Measurements from ENCODE around the gene FOXP1. TPM values are rescaled to one million over a fixed set of nuclear protein-coding genes. Genes with fewer than 3 reads are reported as not detected.

The FOXP1 gene
- total and polyA plus RNA-seq, 8 donors: 13.4 to 74.1 (median 44.1) TPM

DNA sequence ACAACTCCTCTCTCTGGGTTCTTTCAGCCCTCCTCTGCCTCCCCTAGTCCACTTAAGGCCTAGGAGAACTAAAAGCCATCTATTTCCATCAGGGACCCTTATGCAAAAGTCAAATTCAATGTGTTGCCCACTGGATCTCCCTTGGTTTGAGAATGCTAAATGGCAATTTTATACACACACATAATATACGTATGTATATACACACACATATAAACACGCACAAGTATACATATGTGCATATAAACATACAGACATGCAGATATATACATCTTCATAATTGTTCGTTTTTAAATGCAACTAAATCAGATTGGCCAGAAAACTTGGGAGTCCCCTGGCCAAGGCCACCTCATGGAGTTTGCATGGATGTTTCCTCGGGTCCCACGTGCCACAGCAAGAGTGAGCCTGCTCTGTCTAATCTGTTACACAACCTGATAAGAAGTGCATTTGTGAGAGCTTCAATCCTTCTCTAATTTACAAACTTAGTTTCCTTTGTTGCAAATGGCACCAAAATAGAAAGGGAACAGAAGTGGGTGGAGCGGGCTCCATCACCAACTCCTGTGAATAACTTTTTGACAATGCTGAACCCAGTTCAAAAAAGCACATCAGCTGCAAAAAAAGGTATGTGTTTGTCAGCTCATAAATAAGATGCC is 84.2 kb downstream of the FOXP1 start:
- Histone ChIP-seq H3K4me1 (peaks cover 7 to 12% (median 9%) of the 10 kb centered on the region in 3 donors), H3K27me3 (no peaks in the 10 kb centered on the region), H3K36me3 (no peaks in the 10 kb centered on the region), H3K9me3 (no peaks in the 10 kb centered on the region), H3K27ac (no peak overlapping the region), H3K4me3 (no peak overlapping the region)
- 80 to 81% methylated on average over 6 of the region's 6 CpGs for WGBS, 2 donors
- no peak for ATAC-seq
- intact Hi-C loops (cut with DNase I): no loop called here
- no peak for DNase-seq
- TF ChIP-seq, protein P1, sequence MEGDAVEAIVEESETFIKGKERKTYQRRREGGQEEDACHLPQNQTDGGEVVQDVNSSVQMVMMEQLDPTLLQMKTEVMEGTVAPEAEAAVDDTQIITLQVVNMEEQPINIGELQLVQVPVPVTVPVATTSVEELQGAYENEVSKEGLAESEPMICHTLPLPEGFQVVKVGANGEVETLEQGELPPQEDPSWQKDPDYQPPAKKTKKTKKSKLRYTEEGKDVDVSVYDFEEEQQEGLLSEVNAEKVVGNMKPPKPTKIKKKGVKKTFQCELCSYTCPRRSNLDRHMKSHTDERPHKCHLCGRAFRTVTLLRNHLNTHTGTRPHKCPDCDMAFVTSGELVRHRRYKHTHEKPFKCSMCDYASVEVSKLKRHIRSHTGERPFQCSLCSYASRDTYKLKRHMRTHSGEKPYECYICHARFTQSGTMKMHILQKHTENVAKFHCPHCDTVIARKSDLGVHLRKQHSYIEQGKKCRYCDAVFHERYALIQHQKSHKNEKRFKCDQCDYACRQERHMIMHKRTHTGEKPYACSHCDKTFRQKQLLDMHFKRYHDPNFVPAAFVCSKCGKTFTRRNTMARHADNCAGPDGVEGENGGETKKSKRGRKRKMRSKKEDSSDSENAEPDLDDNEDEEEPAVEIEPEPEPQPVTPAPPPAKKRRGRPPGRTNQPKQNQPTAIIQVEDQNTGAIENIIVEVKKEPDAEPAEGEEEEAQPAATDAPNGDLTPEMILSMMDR (IDR thresholded peaks at IDR 0.05): no peak
- FAIRE-seq: no peak

DNA sequence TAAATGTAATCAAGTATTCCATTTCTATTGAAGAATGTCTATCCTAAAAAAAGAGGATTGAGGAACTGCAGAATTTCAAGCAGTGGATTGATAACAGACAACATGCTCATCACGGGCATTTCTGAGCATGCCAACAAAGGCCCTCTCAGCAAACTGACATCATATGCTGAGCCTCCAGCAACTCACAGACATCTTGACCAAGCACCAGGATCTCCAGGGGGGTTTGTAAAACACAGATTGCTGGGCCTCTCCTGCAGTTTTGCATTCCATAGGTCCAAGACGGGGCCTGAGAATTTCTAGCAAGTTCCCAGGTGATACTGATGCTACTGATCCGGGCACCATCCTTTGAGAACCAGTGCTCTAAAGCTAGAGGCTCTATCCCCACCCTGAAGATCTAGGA is 85.0 kb downstream of the FOXP1 start:
- Histone ChIP-seq H3K27me3 (no peaks in the 10 kb centered on the region), H3K27ac (no peak overlapping the region), H3K4me1 (peaks cover 7 to 12% (median 9%) of the 10 kb centered on the region in 3 donors), H3K9me3 (no peaks in the 10 kb centered on the region), H3K4me3 (no peak overlapping the region), H3K36me3 (no peaks in the 10 kb centered on the region)
- no peak for DNase-seq
- TF ChIP-seq, protein P1 (IDR thresholded peaks at IDR 0.05): no peak
- no peak for FAIRE-seq
- 83 to 87% methylated on average over 3 of the region's 3 CpGs for WGBS, 2 donors
- intact Hi-C loops (cut with DNase I): no loop called here
- no peak for ATAC-seq

DNA sequence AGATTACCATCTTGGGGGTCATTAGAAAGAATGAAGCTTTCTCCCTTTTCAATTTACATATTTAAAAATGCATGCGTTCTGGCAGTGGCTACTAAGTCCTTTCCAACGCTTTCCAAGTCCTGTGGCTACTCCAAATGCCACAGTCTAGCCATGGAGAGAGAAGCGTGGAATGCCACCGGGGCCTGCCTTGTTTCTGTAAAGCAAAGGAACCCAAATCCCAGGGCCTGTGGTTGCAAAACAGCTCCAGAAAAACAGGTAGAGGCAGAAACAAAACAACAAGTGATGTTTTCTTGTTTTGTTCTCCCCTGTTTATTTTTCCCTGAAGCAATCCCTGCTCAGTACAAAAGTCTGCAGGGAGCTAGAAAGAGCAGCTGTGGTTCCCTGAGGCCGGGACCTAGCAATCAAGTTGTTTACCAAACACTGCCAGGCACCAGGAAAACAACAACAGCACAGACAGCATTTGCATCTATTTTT is 85.5 kb downstream of the FOXP1 start:
- FAIRE-seq: no peak

DNA sequence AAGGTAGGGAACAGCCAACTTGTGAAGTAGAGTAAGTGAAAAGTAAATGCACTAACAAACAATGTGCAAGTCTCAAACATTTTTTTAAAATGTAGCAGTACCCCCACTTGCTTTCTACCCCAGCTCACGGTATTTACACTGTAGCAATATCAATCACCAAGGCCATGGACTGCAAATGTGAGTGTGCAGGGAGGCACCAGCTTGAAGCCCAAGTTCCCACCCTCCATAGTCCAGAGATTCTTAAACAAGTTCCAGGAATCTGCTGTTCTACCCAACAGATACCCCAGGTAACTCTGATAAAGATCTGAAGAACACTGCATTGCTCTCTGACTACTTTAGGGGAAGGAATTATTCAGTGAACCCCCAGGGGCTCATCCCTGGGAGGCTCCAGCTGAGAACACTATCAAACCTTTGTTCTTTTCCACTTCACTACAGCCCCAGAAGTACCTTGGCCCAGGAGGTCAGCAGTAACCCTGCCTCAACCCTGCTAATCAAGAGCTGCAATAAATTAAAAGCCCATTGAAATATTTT is 86.1 kb downstream of the FOXP1 start:
- H3K4me1 ChIP-seq: peaks cover 7 to 12% (median 9%) of the 10 kb centered on the region in 3 donors
- intact Hi-C loops (cut with DNase I): no loop called here
- no peaks in the 10 kb centered on the region for H3K27me3 ChIP-seq
- no peak overlapping the region for H3K4me3 ChIP-seq
- H3K9me3 ChIP-seq: no peaks in the 10 kb centered on the region
- ATAC-seq: peak in 2 of 4 donors; percentile 55 to 57
- H3K36me3 ChIP-seq: peaks cover 0 to 2% (median 0%) of the 10 kb centered on the region in 3 donors
- 27 to 33% methylated on average over 1 of the region's 1 CpG for WGBS, 2 donors
- no peak for FAIRE-seq
- TF ChIP-seq, protein P1 (IDR thresholded peaks at IDR 0.05): no peak
- no peak for DNase-seq
- H3K27ac ChIP-seq: no peak overlapping the region

More for the DNA sequence above, 85.5 kb downstream of the FOXP1 start:
- peaks cover 7 to 12% (median 9%) of the 10 kb centered on the region in 3 donors for H3K4me1 ChIP-seq
- TF ChIP-seq, protein P1 (IDR thresholded peaks at IDR 0.05): no peak
- H3K27me3 ChIP-seq: no peaks in the 10 kb centered on the region
- ATAC-seq (no peak), DNase-seq (no peak)
- no peaks in the 10 kb centered on the region for H3K9me3 ChIP-seq
- WGBS, 2 donors: 88 to 89% methylated on average over 5 of the region's 5 CpGs
- intact Hi-C loops (cut with DNase I): no loop called here
- H3K36me3 ChIP-seq: no peaks in the 10 kb centered on the region
- no peak overlapping the region for H3K27ac ChIP-seq
- H3K4me3 ChIP-seq: no peak overlapping the region
